Right kidney (tissue), 1 donor: ENCODE results near the gene LGR4.
"Not testable (repeated sequence)": the region's sequence is repeated elsewhere in the genome, so short reads cannot be mapped to it uniquely, and the experiment has no call there.

ENCODE experiments used
- DNase-seq: peaks from one replicate; pipeline ENCODE4 v3.0.0-alpha.2; 2016

The LGR4 gene

GRCh38 chr11:27347359-27348339, 124.9 kb downstream of the LGR4 start:
- DNase-seq = no peak

- no peak for DNase-seq
Measured at GRCh38 chr11:27339941-27340340, 132.6 kb downstream of the LGR4 start.

- not testable (repeated sequence) for DNase-seq
Measured at GRCh38 chr11:27334764-27335163, 137.8 kb downstream of the LGR4 start.

GRCh38 chr11:27331981-27332380, 140.6 kb downstream of the LGR4 start:
- DNase-seq = no peak

GRCh38 chr11:27330633-27331270, 141.8 kb downstream of the LGR4 start:
- no peak for DNase-seq

GRCh38 chr11:27329867-27330632, 142.5 kb downstream of the LGR4 start:
- DNase-seq = no peak

GRCh38 chr11:27328614-27329013, 144.0 kb downstream of the LGR4 start:
- DNase-seq = no peak

- DNase-seq = not testable (repeated sequence)
Measured at GRCh38 chr11:27327064-27327463, 145.5 kb downstream of the LGR4 start.

- DNase-seq = not testable (repeated sequence)
Measured at GRCh38 chr11:27322196-27322595, 150.4 kb downstream of the LGR4 start.

- DNase-seq = not testable (repeated sequence)
Measured at GRCh38 chr11:27321340-27321739, 151.2 kb downstream of the LGR4 start.

GRCh38 chr11:27319072-27319471, 153.5 kb downstream of the LGR4 start:
- no peak for DNase-seq

GRCh38 chr11:27317751-27318150, 154.8 kb downstream of the LGR4 start:
- no peak for DNase-seq
